Measurements from ENCODE around the gene PDE9A. TPM values are rescaled to one million over a fixed set of nuclear protein-coding genes. Genes with fewer than 3 reads are reported as not detected.

The PDE9A gene
- total and polyA plus RNA-seq, 9 donors, result 6.0 to 11.3 (median 9.3) TPM

- no peak overlapping the region for H3K27ac ChIP-seq (ENCODE audit: low read length)
- H3K27me3 ChIP-seq (ENCODE audit: control insufficient read depth, insufficient read depth, low read length), result peaks cover 5% of the 10 kb centered on the region
- H3K9me3 ChIP-seq (replicated peaks; ENCODE audit: control insufficient read depth, low read depth, low read length), result no peaks in the 10 kb centered on the region
- H3K4me3 ChIP-seq (ENCODE audit: low read length), result no peak overlapping the region
- no peaks in the 10 kb centered on the region for H3K36me3 ChIP-seq (ENCODE audit: control insufficient read depth, insufficient read depth, low read length)
- peak; percentile 59 for DNase-seq
- WGBS (ENCODE audit: insufficient coverage), result 60% methylated on average over 12 of the region's 24 CpGs
- peaks cover 29% of the 10 kb centered on the region for H3K4me1 ChIP-seq (ENCODE audit: control insufficient read depth, insufficient read depth, low read length)
Observed at GRCh38 chr21:42641311-42642218, 11.9 kb upstream of the PDE9A start.

GRCh38 chr21:42642219-42642745, 11.1 kb upstream of the PDE9A start:
- peaks cover 5% of the 10 kb centered on the region for H3K27me3 ChIP-seq (ENCODE audit: control insufficient read depth, insufficient read depth, low read length)
- peaks cover 29% of the 10 kb centered on the region for H3K4me1 ChIP-seq (ENCODE audit: control insufficient read depth, insufficient read depth, low read length)
- H3K9me3 ChIP-seq (replicated peaks; ENCODE audit: control insufficient read depth, low read depth, low read length), result no peaks in the 10 kb centered on the region
- no peak for DNase-seq
- WGBS (ENCODE audit: insufficient coverage), result 53% methylated on average over 2 of the region's 8 CpGs
- no peaks in the 10 kb centered on the region for H3K36me3 ChIP-seq (ENCODE audit: control insufficient read depth, insufficient read depth, low read length)
- no peak overlapping the region for H3K4me3 ChIP-seq (ENCODE audit: low read length)
- no peak overlapping the region for H3K27ac ChIP-seq (ENCODE audit: low read length)

- WGBS (ENCODE audit: insufficient coverage), result 62% methylated on average over 6 of the region's 21 CpGs
- peaks cover 5% of the 10 kb centered on the region for H3K27me3 ChIP-seq (ENCODE audit: control insufficient read depth, insufficient read depth, low read length)
Observed at GRCh38 chr21:42644223-42645208, 8.9 kb upstream of the PDE9A start.

GRCh38 chr21:42645211-42646075, 8.0 kb upstream of the PDE9A start:
- Histone ChIP-seq H3K27ac (ENCODE audit: low read length) (no peak overlapping the region), H3K27me3 (ENCODE audit: control insufficient read depth, insufficient read depth, low read length) (peaks cover 5% of the 10 kb centered on the region), H3K9me3 (replicated peaks; ENCODE audit: control insufficient read depth, low read depth, low read length) (no peaks in the 10 kb centered on the region), H3K4me3 (ENCODE audit: low read length) (no peak overlapping the region), H3K36me3 (ENCODE audit: control insufficient read depth, insufficient read depth, low read length) (no peaks in the 10 kb centered on the region), H3K4me1 (ENCODE audit: control insufficient read depth, insufficient read depth, low read length) (peaks cover 25% of the 10 kb centered on the region)
- WGBS (ENCODE audit: insufficient coverage), result 79% methylated on average over 27 of the region's 28 CpGs
- no peak for DNase-seq

More at GRCh38 chr21:42644223-42645208, 8.9 kb upstream of the PDE9A start:
- Histone ChIP-seq H3K27ac (ENCODE audit: low read length) (peak overlapping the region; percentile 47), H3K36me3 (ENCODE audit: control insufficient read depth, insufficient read depth, low read length) (no peaks in the 10 kb centered on the region), H3K4me1 (ENCODE audit: control insufficient read depth, insufficient read depth, low read length) (peaks cover 25% of the 10 kb centered on the region), H3K4me3 (ENCODE audit: low read length) (no peak overlapping the region), H3K9me3 (replicated peaks; ENCODE audit: control insufficient read depth, low read depth, low read length) (no peaks in the 10 kb centered on the region)
- peak; percentile 83 for DNase-seq

- Histone ChIP-seq H3K4me3 (ENCODE audit: low read length) (no peak overlapping the region), H3K27ac (ENCODE audit: low read length) (no peak overlapping the region), H3K4me1 (ENCODE audit: control insufficient read depth, insufficient read depth, low read length) (peaks cover 26% of the 10 kb centered on the region), H3K36me3 (ENCODE audit: control insufficient read depth, insufficient read depth, low read length) (no peaks in the 10 kb centered on the region), H3K9me3 (replicated peaks; ENCODE audit: control insufficient read depth, low read depth, low read length) (no peaks in the 10 kb centered on the region), H3K27me3 (ENCODE audit: control insufficient read depth, insufficient read depth, low read length) (peaks cover 6% of the 10 kb centered on the region)
- no peak for DNase-seq
- 74% methylated on average over 6 of the region's 14 CpGs for WGBS (ENCODE audit: insufficient coverage)
Observed at GRCh38 chr21:42646076-42646825, 7.2 kb upstream of the PDE9A start.

- H3K27me3 ChIP-seq (ENCODE audit: control insufficient read depth, insufficient read depth, low read length), result peaks cover 4% of the 10 kb centered on the region
- WGBS (ENCODE audit: insufficient coverage), result 88% methylated on average over 12 of the region's 14 CpGs
- no peaks in the 10 kb centered on the region for H3K9me3 ChIP-seq (replicated peaks; ENCODE audit: control insufficient read depth, low read depth, low read length)
- H3K4me1 ChIP-seq (ENCODE audit: control insufficient read depth, insufficient read depth, low read length), result peaks cover 25% of the 10 kb centered on the region
- no peak overlapping the region for H3K4me3 ChIP-seq (ENCODE audit: low read length)
- H3K36me3 ChIP-seq (ENCODE audit: control insufficient read depth, insufficient read depth, low read length), result no peaks in the 10 kb centered on the region
- no peak for DNase-seq
- no peak overlapping the region for H3K27ac ChIP-seq (ENCODE audit: low read length)
Observed at GRCh38 chr21:42646836-42647235, 6.6 kb upstream of the PDE9A start.

GRCh38 chr21:42648606-42649005, 4.8 kb upstream of the PDE9A start:
- Histone ChIP-seq H3K9me3 (replicated peaks; ENCODE audit: control insufficient read depth, low read depth, low read length) (no peaks in the 10 kb centered on the region), H3K36me3 (ENCODE audit: control insufficient read depth, insufficient read depth, low read length) (no peaks in the 10 kb centered on the region), H3K27me3 (ENCODE audit: control insufficient read depth, insufficient read depth, low read length) (peaks cover 2% of the 10 kb centered on the region), H3K27ac (ENCODE audit: low read length) (no peak overlapping the region), H3K4me3 (ENCODE audit: low read length) (no peak overlapping the region), H3K4me1 (ENCODE audit: control insufficient read depth, insufficient read depth, low read length) (peaks cover 34% of the 10 kb centered on the region)
- DNase-seq, result no peak
- WGBS (ENCODE audit: insufficient coverage), result 87% methylated on average over 8 of the region's 8 CpGs

GRCh38 chr21:42649122-42650032, 4.0 kb upstream of the PDE9A start:
- no peaks in the 10 kb centered on the region for H3K36me3 ChIP-seq (ENCODE audit: control insufficient read depth, insufficient read depth, low read length)
- no peaks in the 10 kb centered on the region for H3K9me3 ChIP-seq (replicated peaks; ENCODE audit: control insufficient read depth, low read depth, low read length)
- no peak overlapping the region for H3K4me3 ChIP-seq (ENCODE audit: low read length)
- no peak overlapping the region for H3K27ac ChIP-seq (ENCODE audit: low read length)
- H3K4me1 ChIP-seq (ENCODE audit: control insufficient read depth, insufficient read depth, low read length), result peaks cover 32% of the 10 kb centered on the region
- DNase-seq, result no peak
- 83% methylated on average over 22 of the region's 24 CpGs for WGBS (ENCODE audit: insufficient coverage)
- peaks cover 3% of the 10 kb centered on the region for H3K27me3 ChIP-seq (ENCODE audit: control insufficient read depth, insufficient read depth, low read length)

Measured in muscle of leg (tissue), 11 donors.